Transverse colon (tissue), 4 donors: ENCODE results near the gene PTTG2. TPM values are rescaled to one million over a fixed set of nuclear protein-coding genes. Genes with fewer than 3 reads are reported as not detected.

Experiments
- DNase-seq: peaks from one replicate; pipeline ENCODE4 v3.0.0-alpha.2; 2019
- H3K27ac ChIP-seq, 4 donors: fragments of 200-600 bp; sonication (generic); 2 replicates each; pipeline ENCODE4 v1.5.1; 2016 to 2018; ENCODE audit warnings: inconsistent platforms in 4 of 4
- H3K27me3 ChIP-seq: fragments of 200-600 bp; sonication (generic); 2 replicates; pipeline ENCODE4 v1.5.1; 2017; ENCODE audit warnings: inconsistent platforms
- H3K36me3 ChIP-seq, 4 donors: fragments of 200-600 bp; sonication (generic); 2 replicates each; pipeline ENCODE4 v1.5.1; 2017 to 2019; ENCODE audit warnings: inconsistent platforms in 4 of 4
- H3K4me1 ChIP-seq, 4 donors: fragments of 200-600 bp; sonication (generic); 2 replicates each; pipeline ENCODE4 v1.5.1; 2017 to 2020; ENCODE audit warnings: inconsistent platforms in 4 of 4
- H3K4me3 ChIP-seq, 4 donors: fragments of 200-600 bp; sonication (generic); 1 replicate in 1 of 4; 2 replicates in 3 of 4; pipeline versions ENCODE4 v1.5.1 to v1.6.1; 2017 to 2019; ENCODE audit warnings: inconsistent platforms in 4 of 4
- H3K9me3 ChIP-seq, 2 donors: fragments of 200-600 bp; sonication (generic); 2 replicates each; pipeline ENCODE4 v1.5.1; 2017 to 2019; ENCODE audit warnings: inconsistent platforms in 2 of 2
- EP300 ChIP-seq: sonication (generic); formaldehyde crosslinking; IDR thresholded peaks from one replicate; pipeline ENCODE4 v1.6.1; 2017; ENCODE audit warnings: antibody characterized with exemption, low read depth
- POLR2A ChIP-seq: fragments of 450-650 bp; IDR thresholded peaks from one replicate; pipeline ENCODE4 v1.6.1; 2016; ENCODE audit warnings: antibody characterized with exemption, mild to moderate bottlenecking, moderate library complexity
- POLR2AphosphoS5 ChIP-seq, 3 donors: sonication (generic); formaldehyde crosslinking; IDR thresholded peaks; one replicate each; pipeline ENCODE4 v1.6.1; 2016; ENCODE audit warnings: antibody characterized with exemption in 3 of 3
- WGBS, 2 donors: methylation state at CpG; one replicate each; pipeline ENCODE4 v1.1.5; 2018; ENCODE audit warnings: low coverage in 1 of 2; 5-methylcytosine and 5-hydroxymethylcytosine counted together
- in situ Hi-C, 4 donors: fragments of 200-750 bp; cut with MboI; loops; one replicate each; pipeline versions ENCODE4 v1.15.0 to v1.15.1; 2017; ENCODE audit warnings: low sequenced_read_pairs in 3 of 4, low pct_ligation_motif_present in 1 of 4, low pct_unique_long_range_greater_than_20kb in 1 of 4
- intact Hi-C: fragments of 100-400 bp; cut with DNase I; formaldehyde crosslinking; loops from one replicate; pipeline ENCODE4 v1.15.1; 2023; ENCODE audit warnings: low total_unique reads
- total RNA-seq, 4 donors: library from RNA; depleted of rRNA; stranded (reverse); fragments of >200 nt; gene quantifications; one replicate each; pipeline ENCODE4 v1.1.0, GENCODE V29; 2016
- TF ChIP-seq, protein P1 (sequence below), 5 experiments: fragments of 200-600 bp in 3 of 5; fragments of 450-650 bp in 2 of 5; sonication (generic) in 3 of 5; IDR thresholded peaks; 1 replicate in 2 of 5; 2 replicates in 3 of 5; pipeline ENCODE4 v1.5.1; 2016 to 2017; ENCODE audit warnings: antibody characterized with exemption in 5 of 5, inconsistent platforms in 3 of 5, mild to moderate bottlenecking in 2 of 5, moderate library complexity in 1 of 5

PTTG2 gene
- total RNA-seq, 4 donors from 2014 or later, result 2.6 to 3.8 TPM; not detected in 2

GRCh38 chr4:37991623-37992410 lies 31.6 kb downstream of the PTTG2 start:
- Histone ChIP-seq H3K36me3 (no peaks in the 10 kb centered on the region), H3K27me3 (no peaks in the 10 kb centered on the region), H3K9me3 (no peaks in the 10 kb centered on the region), H3K4me1 (peaks cover 12 to 54% (median 29%) of the 10 kb centered on the region in 4 donors), H3K27ac (peak overlapping the region; percentile 48 to 72 (median 60)), H3K4me3 (no peak overlapping the region)
- in situ Hi-C loops (no loop called here), intact Hi-C loops (no loop called here)
- WGBS, 2 donors, result 92 to 95% methylated on average over 3 to 8 of the region's 8 CpGs
- no peak for DNase-seq
- TF ChIP-seq, protein P1, sequence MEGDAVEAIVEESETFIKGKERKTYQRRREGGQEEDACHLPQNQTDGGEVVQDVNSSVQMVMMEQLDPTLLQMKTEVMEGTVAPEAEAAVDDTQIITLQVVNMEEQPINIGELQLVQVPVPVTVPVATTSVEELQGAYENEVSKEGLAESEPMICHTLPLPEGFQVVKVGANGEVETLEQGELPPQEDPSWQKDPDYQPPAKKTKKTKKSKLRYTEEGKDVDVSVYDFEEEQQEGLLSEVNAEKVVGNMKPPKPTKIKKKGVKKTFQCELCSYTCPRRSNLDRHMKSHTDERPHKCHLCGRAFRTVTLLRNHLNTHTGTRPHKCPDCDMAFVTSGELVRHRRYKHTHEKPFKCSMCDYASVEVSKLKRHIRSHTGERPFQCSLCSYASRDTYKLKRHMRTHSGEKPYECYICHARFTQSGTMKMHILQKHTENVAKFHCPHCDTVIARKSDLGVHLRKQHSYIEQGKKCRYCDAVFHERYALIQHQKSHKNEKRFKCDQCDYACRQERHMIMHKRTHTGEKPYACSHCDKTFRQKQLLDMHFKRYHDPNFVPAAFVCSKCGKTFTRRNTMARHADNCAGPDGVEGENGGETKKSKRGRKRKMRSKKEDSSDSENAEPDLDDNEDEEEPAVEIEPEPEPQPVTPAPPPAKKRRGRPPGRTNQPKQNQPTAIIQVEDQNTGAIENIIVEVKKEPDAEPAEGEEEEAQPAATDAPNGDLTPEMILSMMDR (IDR thresholded peaks at IDR 0.05), result no peak
- TF ChIP-seq POLR2A (no peak), EP300 (no peak), POLR2AphosphoS5 (IDR thresholded peaks at IDR 0.05) (no peak)

GRCh38 chr4:37993806-37994205 lies 33.6 kb downstream of the PTTG2 start:
- no peak for TF ChIP-seq EP300
- TF ChIP-seq POLR2AphosphoS5 (IDR thresholded peaks at IDR 0.05), result no peak
- TF ChIP-seq, protein P1 (IDR thresholded peaks at IDR 0.05), result no peak
- TF ChIP-seq POLR2A, result no peak
- intact Hi-C loops, result no loop called here
- 78 to 85% methylated on average over 4 to 10 of the region's 10 CpGs for WGBS, 2 donors
- no peaks in the 10 kb centered on the region for H3K9me3 ChIP-seq
- H3K4me3 ChIP-seq, result no peak overlapping the region
- H3K4me1 ChIP-seq, result peaks cover 12 to 59% (median 33%) of the 10 kb centered on the region in 4 donors
- H3K36me3 ChIP-seq, result no peaks in the 10 kb centered on the region
- H3K27ac ChIP-seq, result peak overlapping the region in 3 of 4 donors; percentile 31 to 66 (median 63)
- H3K27me3 ChIP-seq, result no peaks in the 10 kb centered on the region
- in situ Hi-C loops, result no loop called here
- no peak for DNase-seq

- H3K4me3 ChIP-seq, result no peak overlapping the region
- no peaks in the 10 kb centered on the region for H3K36me3 ChIP-seq
- peaks cover 9 to 58% (median 33%) of the 10 kb centered on the region in 4 donors for H3K4me1 ChIP-seq
- 48 to 54% methylated on average over 3 of the region's 3 CpGs for WGBS, 2 donors
- TF ChIP-seq POLR2AphosphoS5 (IDR thresholded peaks at IDR 0.05) (no peak), EP300 (no peak), POLR2A (no peak)
- TF ChIP-seq, protein P1 (IDR thresholded peaks at IDR 0.05), result no peak
- in situ Hi-C loops (no loop called here), intact Hi-C loops (no loop called here)
- H3K9me3 ChIP-seq, result no peaks in the 10 kb centered on the region
- no peak for DNase-seq
- H3K27me3 ChIP-seq, result no peaks in the 10 kb centered on the region
- peak overlapping the region; percentile 31 to 66 (median 62) for H3K27ac ChIP-seq
Observed at GRCh38 chr4:37994569-37994968, 34.4 kb downstream of the PTTG2 start.

- no peak for DNase-seq
- Histone ChIP-seq H3K9me3 (no peaks in the 10 kb centered on the region), H3K27me3 (no peaks in the 10 kb centered on the region), H3K4me3 (no peak overlapping the region), H3K27ac (peak overlapping the region; percentile 16 to 66 (median 62)), H3K4me1 (peaks cover 8 to 55% (median 36%) of the 10 kb centered on the region in 4 donors), H3K36me3 (no peaks in the 10 kb centered on the region)
- TF ChIP-seq POLR2AphosphoS5 (IDR thresholded peaks at IDR 0.05), result no peak
- TF ChIP-seq, protein P1 (IDR thresholded peaks at IDR 0.05), result no peak
- no peak for TF ChIP-seq EP300
- in situ Hi-C loops, result no loop called here
- intact Hi-C loops, result no loop called here
- WGBS, 2 donors, result 87 to 91% methylated on average over 4 to 5 of the region's 5 CpGs
Observed at GRCh38 chr4:37995299-37995821, 35.2 kb downstream of the PTTG2 start.
